IPS-18c (cell line): ENCODE measurements around the gene CDH4.

Source experiments
- H3K4me3 ChIP-seq: 2 replicates; pipeline ENCODE4 v1.7.0; 2013; ENCODE audit warnings: low read depth, mild to moderate bottlenecking, low read length, moderate library complexity; ENCODE audit not compliant: insufficient read depth
- H3K9me3 ChIP-seq: one replicate; pipeline ENCODE4 v1.6.1; 2013; ENCODE audit warnings: mild to moderate bottlenecking, low read length, moderate library complexity; ENCODE audit not compliant: control insufficient read depth, insufficient read depth

Gene CDH4

DNA sequence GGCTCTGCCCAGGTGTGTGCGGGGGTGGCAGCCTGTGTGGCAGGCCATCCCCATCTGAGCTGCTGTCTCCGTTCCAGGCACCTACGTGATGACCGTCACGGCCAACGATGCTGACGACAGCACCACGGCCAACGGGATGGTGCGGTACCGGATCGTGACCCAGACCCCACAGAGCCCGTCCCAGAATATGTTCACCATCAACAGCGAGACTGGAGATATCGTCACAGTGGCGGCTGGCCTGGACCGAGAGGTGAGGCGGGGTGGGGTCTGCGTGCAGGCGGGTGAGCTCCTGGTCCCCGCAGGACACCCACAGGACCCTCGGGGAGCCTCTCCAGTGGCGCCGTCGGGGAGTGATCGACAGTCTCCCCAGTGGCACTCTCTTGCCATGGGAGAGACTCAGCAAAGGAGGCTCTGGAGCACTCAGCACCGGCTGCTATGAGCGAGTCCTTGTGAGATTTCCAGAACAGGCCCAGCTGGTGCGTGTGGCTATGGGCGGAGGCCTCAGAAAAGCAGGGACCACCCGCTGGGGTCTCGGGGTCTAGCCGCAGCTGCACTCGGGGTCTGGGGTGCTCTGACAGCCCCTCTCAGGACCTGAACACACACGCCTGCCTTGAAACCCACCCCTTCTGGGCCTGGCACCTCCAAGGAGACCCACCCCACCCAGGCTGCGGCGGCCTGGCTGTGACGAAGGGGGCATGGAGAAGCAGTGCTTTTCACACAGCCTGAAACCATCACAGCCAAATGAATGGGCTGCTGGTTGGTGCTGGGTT is 621.8 kb downstream of the CDH4 start:
- Histone ChIP-seq H3K9me3 (peaks cover 2% of the 10 kb centered on the region), H3K4me3 (no peak overlapping the region)

GRCh38 chr20:61874421-61875068 is 622.5 kb downstream of the CDH4 start:
- Histone ChIP-seq H3K4me3 (no peak overlapping the region), H3K9me3 (peaks cover 2% of the 10 kb centered on the region)

- H3K9me3 ChIP-seq, result peaks cover 2% of the 10 kb centered on the region
- H3K4me3 ChIP-seq, result no peak overlapping the region
Measured at GRCh38 chr20:61875221-61875885, 623.3 kb downstream of the CDH4 start.

DNA sequence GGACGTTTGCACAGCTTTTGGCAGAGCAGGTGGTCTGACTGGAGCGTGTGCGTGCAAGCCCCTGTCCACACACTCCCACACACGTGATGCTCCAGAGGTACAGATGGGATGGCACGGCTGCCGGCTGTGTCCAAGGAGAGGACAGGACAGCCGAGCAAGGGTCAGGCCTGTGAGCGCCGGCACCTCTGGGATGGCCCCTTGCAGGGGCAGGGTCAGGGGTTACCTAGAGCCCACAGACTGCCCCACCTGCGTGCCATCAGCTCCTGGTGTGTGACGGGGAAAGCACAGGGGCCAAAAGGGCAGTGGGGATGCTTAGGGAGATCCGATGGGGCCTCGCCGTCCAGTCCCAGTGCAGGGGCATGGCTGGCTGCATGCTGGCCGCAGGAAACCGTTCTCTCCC is 623.9 kb downstream of the CDH4 start:
- H3K4me3 ChIP-seq, result no peak overlapping the region

DNA sequence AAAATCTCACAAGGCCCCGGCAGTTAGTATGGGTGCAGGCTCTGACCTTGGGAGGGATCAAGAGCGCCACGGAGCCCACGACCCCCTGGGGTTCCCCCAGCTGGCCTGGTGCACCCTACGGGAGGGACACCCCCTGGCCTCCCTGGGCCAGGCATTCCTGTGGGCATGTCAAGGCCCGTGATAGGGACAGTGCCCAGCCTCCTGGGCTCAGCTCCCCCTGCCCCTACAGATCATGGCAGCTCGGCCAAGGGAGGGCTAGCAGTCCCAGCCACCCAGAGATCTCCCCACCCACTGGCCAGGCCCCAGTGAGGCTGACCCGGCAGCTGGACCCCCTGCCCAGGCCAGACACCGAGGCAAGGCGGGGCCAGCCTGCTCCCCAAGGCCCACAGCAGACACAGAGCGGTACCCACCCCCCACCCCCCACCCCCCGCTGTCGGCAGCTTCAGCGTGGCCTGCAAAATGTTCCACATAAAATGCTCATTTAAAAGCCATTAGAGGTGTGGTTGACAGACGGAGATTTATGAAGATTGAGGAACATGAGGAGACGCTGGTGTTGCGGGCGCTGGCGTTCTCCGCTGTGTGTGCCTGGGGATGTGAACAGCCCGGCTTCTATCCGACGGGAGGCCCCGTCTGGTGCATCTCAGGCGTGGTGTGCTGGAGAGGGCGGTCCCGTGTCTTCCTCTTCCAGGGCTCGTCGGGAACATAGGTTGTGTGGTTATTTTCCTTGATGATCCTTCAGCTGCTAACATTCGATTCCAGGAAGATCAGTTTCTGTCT is 625.1 kb downstream of the CDH4 start:
- H3K9me3 ChIP-seq, result no peaks in the 10 kb centered on the region
- H3K4me3 ChIP-seq, result no peak overlapping the region

More for the DNA sequence above, 623.9 kb downstream of the CDH4 start:
- no peaks in the 10 kb centered on the region for H3K9me3 ChIP-seq

DNA sequence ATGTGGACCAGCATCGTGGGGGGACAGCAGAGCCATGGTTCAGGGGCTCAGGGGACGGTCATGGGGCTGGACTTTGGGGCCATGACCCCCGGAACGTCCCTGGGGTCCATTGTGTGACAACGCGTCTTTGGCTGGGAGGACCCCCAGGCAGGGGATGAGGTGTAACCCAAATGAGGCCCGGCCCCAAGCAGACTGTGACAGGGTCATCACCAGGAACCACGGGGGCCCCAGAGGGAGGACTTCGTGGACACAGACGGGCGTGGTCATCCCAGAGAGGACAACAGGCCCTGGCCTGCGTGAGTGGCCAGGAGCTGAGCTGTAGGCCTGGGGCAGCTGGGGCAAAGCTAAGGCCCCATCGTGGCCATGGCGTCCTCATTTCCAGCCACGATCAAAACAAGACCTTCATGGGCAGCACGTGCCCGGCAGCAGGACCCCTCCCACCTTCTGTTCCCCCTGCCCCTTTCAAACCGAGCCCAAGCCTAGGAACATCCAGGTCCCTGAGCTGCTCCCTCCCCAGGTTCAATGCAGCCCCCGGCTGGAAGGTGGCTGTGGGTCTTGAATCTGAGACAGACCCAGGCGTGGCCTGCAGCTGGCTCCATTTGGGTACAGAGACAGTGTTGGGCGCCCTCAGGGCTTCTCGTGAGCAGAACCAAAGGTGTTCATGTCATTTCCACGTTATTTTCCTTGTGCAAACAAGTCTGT is 625.9 kb downstream of the CDH4 start:
- H3K9me3 ChIP-seq, result no peaks in the 10 kb centered on the region
- H3K4me3 ChIP-seq, result no peak overlapping the region

- Histone ChIP-seq H3K9me3 (no peaks in the 10 kb centered on the region), H3K4me3 (no peak overlapping the region)
Measured at GRCh38 chr20:61878478-61879302, 626.6 kb downstream of the CDH4 start.

DNA sequence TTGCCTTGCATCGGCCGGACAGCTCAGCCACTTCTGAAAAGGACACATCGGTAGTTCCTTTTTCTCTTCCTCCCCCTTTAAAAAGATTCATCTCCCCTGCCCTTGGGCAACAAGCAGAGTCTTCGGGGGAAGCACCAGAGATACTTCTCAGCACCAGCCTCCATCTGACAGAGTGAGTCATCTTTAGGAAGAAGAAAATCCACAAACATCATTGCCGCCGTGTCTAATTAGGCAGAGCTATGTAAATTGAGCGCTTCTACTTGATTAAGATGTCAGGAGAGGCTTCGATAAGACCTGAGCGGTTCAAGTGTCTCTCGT is 627.2 kb downstream of the CDH4 start:
- Histone ChIP-seq H3K9me3 (no peaks in the 10 kb centered on the region), H3K4me3 (no peak overlapping the region)

DNA sequence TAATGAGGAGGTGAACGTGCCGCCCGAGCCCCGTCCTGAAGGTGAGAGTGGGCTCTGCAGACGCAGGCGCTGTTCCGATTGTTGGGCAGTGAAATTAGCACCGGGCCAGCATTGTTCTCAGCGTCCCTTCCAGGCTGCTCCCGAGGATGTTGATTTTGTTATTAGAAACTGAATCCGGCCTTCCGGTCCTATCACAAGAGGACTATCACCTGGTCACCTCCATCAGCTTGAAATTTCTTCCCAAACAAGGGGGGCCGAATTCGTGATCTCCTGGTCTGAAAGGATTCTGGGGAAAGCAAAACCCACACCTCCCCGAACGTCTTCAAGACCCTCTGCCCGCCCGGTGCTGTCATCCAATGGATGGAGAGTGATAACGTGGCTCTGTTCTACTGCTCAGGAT is 627.6 kb downstream of the CDH4 start:
- Histone ChIP-seq H3K9me3 (no peaks in the 10 kb centered on the region), H3K4me3 (no peak overlapping the region)

DNA sequence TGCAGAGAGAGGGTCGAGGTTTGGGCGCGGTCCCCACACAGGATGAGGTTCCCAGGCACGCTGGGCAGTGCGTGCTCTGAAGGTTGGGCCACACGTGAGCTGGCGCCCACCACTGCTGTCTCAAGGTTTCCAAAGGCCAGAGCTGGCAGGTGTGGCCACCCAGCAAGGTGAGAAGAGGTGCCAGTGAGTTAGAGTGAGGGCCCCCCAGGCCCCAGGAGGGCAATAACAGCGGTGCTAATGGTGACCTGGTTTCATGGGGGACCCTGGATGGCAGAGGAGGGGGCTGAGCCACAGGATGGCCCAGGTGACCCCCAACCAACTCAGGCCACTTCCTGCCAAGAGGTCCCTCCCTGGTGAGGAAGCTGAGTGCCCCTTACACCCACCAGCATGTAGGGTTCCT is 628.6 kb downstream of the CDH4 start:
- H3K4me3 ChIP-seq, result no peak overlapping the region
- H3K9me3 ChIP-seq, result no peaks in the 10 kb centered on the region

DNA sequence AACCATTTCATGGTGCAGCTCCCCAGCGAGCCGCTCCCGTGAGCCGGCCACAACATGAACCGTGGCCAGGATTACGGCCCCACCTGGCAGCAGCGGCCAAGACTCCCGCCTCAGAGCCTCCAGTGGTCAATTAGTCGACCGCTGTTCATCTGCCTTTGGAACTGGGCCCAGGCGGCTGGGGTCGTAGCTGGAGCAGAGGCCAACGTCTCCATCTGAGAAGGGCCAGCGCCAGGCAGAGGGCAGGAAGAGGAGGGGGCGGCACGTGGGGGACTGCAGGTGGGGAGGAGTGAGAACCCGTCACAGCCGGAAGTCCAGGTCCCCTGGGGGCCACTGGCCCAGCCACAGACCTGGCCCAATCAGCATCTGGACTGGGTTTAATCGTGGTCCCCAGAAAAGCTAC is 629.4 kb downstream of the CDH4 start:
- Histone ChIP-seq H3K4me3 (no peak overlapping the region), H3K9me3 (no peaks in the 10 kb centered on the region)

DNA sequence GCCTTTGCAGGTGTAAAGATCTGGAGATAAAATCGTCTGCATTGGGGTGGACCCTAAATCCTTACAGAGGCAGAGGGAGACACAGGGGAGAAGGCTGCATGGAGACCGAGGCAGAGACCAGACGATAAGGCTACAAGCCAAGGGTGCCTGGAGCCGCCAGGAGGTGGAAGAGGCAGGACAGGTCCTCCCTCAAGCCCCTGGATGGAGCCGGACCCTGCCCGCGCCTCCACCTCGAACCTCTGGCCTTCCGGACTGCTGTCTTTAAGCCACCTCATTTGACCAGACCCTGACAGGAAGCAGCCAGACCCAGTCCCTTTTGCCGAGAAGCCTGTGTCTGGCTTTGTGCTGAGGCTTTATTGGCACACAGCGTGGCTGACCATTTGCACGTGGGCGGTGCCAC is 629.8 kb downstream of the CDH4 start:
- no peak overlapping the region for H3K4me3 ChIP-seq
- no peaks in the 10 kb centered on the region for H3K9me3 ChIP-seq

GRCh38 chr20:61882716-61883615 is 630.9 kb downstream of the CDH4 start:
- Histone ChIP-seq H3K4me3 (no peak overlapping the region), H3K9me3 (no peaks in the 10 kb centered on the region)

DNA sequence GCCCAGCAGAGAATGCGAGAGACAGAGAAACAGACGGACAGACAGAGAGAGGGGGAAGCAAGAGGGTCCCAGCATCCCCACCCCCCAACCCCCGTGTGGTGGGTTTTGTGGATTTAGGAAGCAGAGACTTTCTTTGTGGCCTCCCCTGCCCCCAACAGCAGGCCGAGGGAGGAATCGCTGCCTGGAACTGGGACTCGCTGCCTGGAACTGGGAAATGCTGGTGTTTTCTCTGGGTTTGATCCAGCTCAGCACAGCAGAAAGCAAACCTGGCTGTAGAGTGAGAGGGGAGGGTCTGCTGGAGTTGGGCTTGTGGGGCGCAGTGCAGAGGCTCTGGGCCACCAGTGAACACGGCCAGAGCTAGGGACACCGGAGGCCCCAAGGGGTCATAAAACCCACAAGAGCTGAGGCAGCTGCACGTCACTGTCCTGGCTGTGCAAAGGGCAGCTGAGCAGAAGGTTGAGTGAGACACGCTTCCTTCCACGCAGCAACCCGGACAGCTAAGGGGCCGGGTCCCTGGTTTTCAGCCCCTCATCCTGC is 631.9 kb downstream of the CDH4 start:
- Histone ChIP-seq H3K4me3 (no peak overlapping the region), H3K9me3 (no peaks in the 10 kb centered on the region)

- no peak overlapping the region for H3K4me3 ChIP-seq
- H3K9me3 ChIP-seq, result no peaks in the 10 kb centered on the region
Measured at GRCh38 chr20:61884571-61885389, 632.7 kb downstream of the CDH4 start.
